Muscle layer of duodenum (tissue), 2 donors: ENCODE data around the gene HLA-DPA1.

ENCODE experiments used
- H3K27ac ChIP-seq: one replicate; pipeline ENCODE4 v1.7.0; 2013; ENCODE audit warnings: mild to moderate bottlenecking, low read length
- H3K27me3 ChIP-seq: one replicate; pipeline ENCODE4 v1.7.0; 2013; ENCODE audit warnings: low read depth, mild to moderate bottlenecking, control low read depth, low read length
- H3K36me3 ChIP-seq, 2 donors: one replicate each; pipeline ENCODE4 v1.7.0; 2013; ENCODE audit warnings: low read length in 2 of 2, control low read depth in 1 of 2, mild to moderate bottlenecking in 1 of 2; ENCODE audit not compliant: insufficient read depth in 2 of 2, control insufficient read depth in 1 of 2
- H3K4me1 ChIP-seq, 2 donors: one replicate each; pipeline ENCODE4 v1.7.0; 2013; ENCODE audit warnings: low read length in 2 of 2, mild to moderate bottlenecking in 2 of 2, control low read depth in 1 of 2, moderate library complexity in 1 of 2; ENCODE audit not compliant: insufficient read depth in 2 of 2, control insufficient read depth in 1 of 2
- H3K4me3 ChIP-seq, 2 donors: one replicate each; pipeline ENCODE4 v1.7.0; 2013; ENCODE audit warnings: low read length in 2 of 2, low read depth in 1 of 2, mild to moderate bottlenecking in 1 of 2
- H3K9me3 ChIP-seq, 2 donors: one replicate each; pipeline ENCODE4 v1.7.0; 2013; ENCODE audit warnings: low read length in 2 of 2, control low read depth in 1 of 2, mild to moderate bottlenecking in 1 of 2; ENCODE audit not compliant: control insufficient read depth in 1 of 2
- donor health status: healthy.

The HLA-DPA1 gene

GRCh38 chr6:33057222-33058150 is 16.0 kb downstream of the HLA-DPA1 start:
- Histone ChIP-seq H3K4me1 (no peaks in the 10 kb centered on the region), H3K27ac (no peak overlapping the region), H3K36me3 (no peaks in the 10 kb centered on the region), H3K4me3 (no peak overlapping the region), H3K9me3 (no peaks in the 10 kb centered on the region), H3K27me3 (no peaks in the 10 kb centered on the region)

GRCh38 chr6:33053230-33053629 is 20.2 kb downstream of the HLA-DPA1 start:
- Histone ChIP-seq H3K9me3 (no peaks in the 10 kb centered on the region), H3K27me3 (peaks cover 5% of the 10 kb centered on the region), H3K27ac (no peak overlapping the region), H3K4me3 (no peak overlapping the region), H3K36me3 (no peaks in the 10 kb centered on the region), H3K4me1 (no peaks in the 10 kb centered on the region)

GRCh38 chr6:33052627-33053026 is 20.8 kb downstream of the HLA-DPA1 start:
- no peaks in the 10 kb centered on the region for H3K4me1 ChIP-seq
- no peaks in the 10 kb centered on the region for H3K9me3 ChIP-seq
- no peaks in the 10 kb centered on the region for H3K36me3 ChIP-seq
- H3K27me3 ChIP-seq, result peaks cover 5% of the 10 kb centered on the region
- H3K4me3 ChIP-seq, result no peak overlapping the region
- no peak overlapping the region for H3K27ac ChIP-seq

GRCh38 chr6:33050014-33050810 is 23.2 kb downstream of the HLA-DPA1 start:
- Histone ChIP-seq H3K9me3 (no peaks in the 10 kb centered on the region), H3K27ac (no peak overlapping the region), H3K4me1 (no peaks in the 10 kb centered on the region), H3K36me3 (no peaks in the 10 kb centered on the region), H3K4me3 (no peak overlapping the region), H3K27me3 (peaks cover 5% of the 10 kb centered on the region)

DNA sequence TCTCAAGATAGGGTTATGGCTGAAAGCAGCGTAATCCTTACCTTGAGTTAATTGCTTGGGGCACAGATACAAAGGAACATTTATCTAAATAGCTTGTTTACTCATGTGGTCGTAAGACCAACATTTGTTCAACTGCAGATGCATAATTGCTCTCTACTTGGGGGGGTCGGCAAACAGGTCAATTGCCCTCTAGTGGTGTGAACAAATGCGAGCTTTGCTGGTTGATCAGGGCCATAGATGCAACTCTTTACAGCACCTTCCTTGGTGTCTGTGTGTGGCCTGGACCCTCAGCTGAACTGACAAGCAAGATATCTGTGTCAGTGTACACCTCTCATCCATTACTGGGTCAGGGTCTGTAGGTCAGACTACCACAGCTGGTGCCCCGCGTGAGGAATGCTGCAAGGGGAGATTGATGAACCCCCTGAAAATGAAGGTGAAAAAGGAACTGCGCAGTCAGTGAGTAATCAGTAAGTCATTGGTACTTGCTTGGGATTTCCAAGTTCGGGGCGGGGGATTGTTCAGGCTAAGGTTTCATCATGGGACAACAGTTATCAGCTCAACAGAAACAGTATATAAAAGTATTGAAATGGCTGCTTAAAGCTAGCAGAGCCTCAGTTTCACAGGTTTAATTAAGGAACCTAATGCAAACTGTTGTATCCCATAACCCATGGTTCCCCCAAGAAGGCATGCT is 24.0 kb downstream of the HLA-DPA1 start:
- Histone ChIP-seq H3K4me1 (no peaks in the 10 kb centered on the region), H3K4me3 (no peak overlapping the region), H3K27me3 (peaks cover 5% of the 10 kb centered on the region), H3K27ac (no peak overlapping the region), H3K36me3 (no peaks in the 10 kb centered on the region), H3K9me3 (no peaks in the 10 kb centered on the region)

DNA sequence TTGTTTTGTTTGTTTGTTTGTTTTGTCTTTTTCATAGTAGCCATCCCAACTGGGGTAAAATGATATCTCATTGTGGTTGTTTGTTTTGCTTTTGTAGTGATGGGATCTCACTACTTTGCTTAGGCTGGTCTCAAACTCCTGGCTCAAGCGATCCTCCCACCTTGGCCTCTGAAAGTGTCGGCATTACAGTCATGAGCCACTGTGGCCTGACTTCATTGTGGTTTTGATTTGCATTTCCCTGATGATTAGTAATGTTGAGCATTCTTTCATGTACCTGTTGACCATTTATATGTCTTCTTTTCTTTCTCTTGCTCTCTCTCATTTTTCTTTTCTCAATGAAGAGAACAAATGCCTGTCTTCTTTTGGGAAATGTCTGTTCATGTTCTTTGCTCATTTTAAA is 33.3 kb downstream of the HLA-DPA1 start:
- Histone ChIP-seq H3K4me3 (no peak overlapping the region), H3K9me3 (no peaks in the 10 kb centered on the region), H3K27me3 (no peaks in the 10 kb centered on the region), H3K4me1 (no peaks in the 10 kb centered on the region), H3K27ac (no peak overlapping the region), H3K36me3 (no peaks in the 10 kb centered on the region)

- Histone ChIP-seq H3K4me3 (no peak overlapping the region), H3K9me3 (no peaks in the 10 kb centered on the region), H3K4me1 (no peaks in the 10 kb centered on the region)
These were observed 36.9 kb downstream of the HLA-DPA1 start for GRCh38 chr6:33036535-33036934.

DNA sequence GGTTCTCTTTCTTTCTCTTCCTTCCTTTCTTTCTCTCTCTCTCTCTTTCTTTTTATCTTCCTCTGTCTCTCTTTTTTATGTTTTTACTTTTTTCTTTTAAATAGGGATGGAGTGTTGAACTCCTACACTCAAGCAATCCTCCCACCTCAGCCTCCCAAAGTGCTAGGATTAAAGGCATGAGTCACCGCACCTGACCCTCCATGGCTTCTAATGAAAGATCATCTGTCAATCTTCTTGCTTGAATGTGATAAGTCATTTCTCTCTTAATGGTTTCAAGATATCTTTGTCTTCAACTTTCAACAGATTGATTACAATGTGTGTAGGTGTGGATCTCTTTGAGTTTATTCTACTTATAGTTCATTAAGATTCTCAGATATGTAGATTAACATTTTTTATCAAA is 38.9 kb downstream of the HLA-DPA1 start:
- H3K27ac ChIP-seq, result no peak overlapping the region
- no peaks in the 10 kb centered on the region for H3K27me3 ChIP-seq
- no peak overlapping the region for H3K4me3 ChIP-seq
- no peaks in the 10 kb centered on the region for H3K36me3 ChIP-seq
- H3K4me1 ChIP-seq, result no peaks in the 10 kb centered on the region
- no peaks in the 10 kb centered on the region for H3K9me3 ChIP-seq

More at GRCh38 chr6:33036535-33036934, 36.9 kb downstream of the HLA-DPA1 start:
- no peaks in the 10 kb centered on the region for H3K36me3 ChIP-seq
- no peak overlapping the region for H3K27ac ChIP-seq
- H3K27me3 ChIP-seq, result no peaks in the 10 kb centered on the region

- no peaks in the 10 kb centered on the region for H3K27me3 ChIP-seq
- H3K9me3 ChIP-seq, result no peaks in the 10 kb centered on the region
- peak overlapping the region; percentile 83 for H3K27ac ChIP-seq
- H3K4me3 ChIP-seq, result no peak overlapping the region
- H3K4me1 ChIP-seq, result no peaks in the 10 kb centered on the region
- H3K36me3 ChIP-seq, result no peaks in the 10 kb centered on the region
These were observed 43.2 kb downstream of the HLA-DPA1 start for GRCh38 chr6:33030245-33030644.

DNA sequence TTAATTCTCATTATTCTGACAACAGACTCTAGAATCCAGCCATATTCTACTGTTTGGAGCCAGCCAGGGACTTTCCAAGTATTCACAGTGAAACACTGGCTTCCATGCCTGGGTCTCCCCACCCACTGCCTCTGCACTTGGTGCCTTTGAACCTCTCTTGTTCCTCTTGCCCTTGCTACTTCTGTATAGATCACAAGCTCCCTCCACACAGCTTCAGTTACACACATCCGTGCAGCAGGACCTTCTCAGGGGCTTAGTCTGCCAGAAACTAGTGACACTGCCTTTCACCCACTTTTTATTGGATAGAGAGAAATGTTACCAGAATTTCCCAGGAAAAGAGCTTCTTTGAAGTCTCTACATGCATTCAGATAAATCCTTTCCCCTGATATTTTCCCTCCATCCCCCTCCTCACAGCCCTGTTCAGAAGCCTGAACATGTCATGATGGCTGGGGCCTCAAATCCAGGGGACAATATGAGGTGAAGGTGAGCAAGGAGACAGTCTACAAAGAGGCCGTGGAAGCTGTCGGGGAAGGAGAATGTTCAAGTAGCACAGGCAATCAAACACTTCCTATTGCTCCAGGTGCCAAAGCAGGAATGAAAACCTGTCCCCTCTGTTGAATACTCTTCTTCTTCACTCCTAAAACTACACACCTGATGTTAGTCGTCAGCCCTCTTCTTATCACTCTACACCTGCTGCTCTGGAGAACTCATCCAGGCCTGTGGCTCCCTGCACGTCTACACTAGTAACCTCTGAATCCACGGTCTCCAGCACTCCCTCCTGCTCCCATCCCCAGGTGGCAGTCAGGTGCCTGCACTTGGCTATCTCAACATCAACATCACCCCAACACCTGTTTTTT is 43.9 kb downstream of the HLA-DPA1 start:
- Histone ChIP-seq H3K36me3 (no peaks in the 10 kb centered on the region), H3K27me3 (no peaks in the 10 kb centered on the region), H3K4me3 (no peak overlapping the region), H3K4me1 (no peaks in the 10 kb centered on the region), H3K9me3 (no peaks in the 10 kb centered on the region), H3K27ac (peak overlapping the region; percentile 83)
